ENCODE results near the gene STRBP. TPM values are rescaled to one million over a fixed set of nuclear protein-coding genes. Genes with fewer than 3 reads are reported as not detected.

The STRBP gene
- total RNA-seq, 1 donor from 2014 or later, result 65.9 TPM

DNA sequence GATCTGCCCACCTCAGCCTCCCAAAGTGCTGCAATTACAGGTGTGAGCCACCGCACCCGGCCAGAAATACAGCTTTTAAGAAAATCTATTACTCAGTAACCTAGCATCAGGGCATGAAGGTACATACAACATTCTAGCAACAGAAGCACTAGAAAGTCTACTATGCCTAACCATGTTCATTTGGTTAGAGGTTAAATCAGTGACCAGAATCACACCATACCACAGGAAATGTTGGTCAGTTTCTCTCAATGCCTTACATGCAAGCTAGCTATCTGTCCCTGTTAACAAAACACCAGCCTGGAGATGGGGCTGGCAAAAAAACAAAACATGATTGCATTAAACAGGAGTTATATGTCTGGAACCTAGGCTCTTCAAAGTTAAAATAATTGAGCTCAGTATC lies 104.1 kb downstream of the STRBP start:
- Mint-ChIP-seq H3K4me3 (no peak overlapping the region), H3K36me3 (no peaks in the 10 kb centered on the region), H3K4me1 (peaks cover 12% of the 10 kb centered on the region), H3K27ac (no peak overlapping the region), H3K27me3 (ENCODE audit: low read depth) (no peaks in the 10 kb centered on the region), H3K9me3 (no peaks in the 10 kb centered on the region)
- DNase-seq (ENCODE audit: low spot score in 2 of 2, unreplicated experiment in 2 of 2), result no peak
- TF ChIP-seq, protein P1, sequence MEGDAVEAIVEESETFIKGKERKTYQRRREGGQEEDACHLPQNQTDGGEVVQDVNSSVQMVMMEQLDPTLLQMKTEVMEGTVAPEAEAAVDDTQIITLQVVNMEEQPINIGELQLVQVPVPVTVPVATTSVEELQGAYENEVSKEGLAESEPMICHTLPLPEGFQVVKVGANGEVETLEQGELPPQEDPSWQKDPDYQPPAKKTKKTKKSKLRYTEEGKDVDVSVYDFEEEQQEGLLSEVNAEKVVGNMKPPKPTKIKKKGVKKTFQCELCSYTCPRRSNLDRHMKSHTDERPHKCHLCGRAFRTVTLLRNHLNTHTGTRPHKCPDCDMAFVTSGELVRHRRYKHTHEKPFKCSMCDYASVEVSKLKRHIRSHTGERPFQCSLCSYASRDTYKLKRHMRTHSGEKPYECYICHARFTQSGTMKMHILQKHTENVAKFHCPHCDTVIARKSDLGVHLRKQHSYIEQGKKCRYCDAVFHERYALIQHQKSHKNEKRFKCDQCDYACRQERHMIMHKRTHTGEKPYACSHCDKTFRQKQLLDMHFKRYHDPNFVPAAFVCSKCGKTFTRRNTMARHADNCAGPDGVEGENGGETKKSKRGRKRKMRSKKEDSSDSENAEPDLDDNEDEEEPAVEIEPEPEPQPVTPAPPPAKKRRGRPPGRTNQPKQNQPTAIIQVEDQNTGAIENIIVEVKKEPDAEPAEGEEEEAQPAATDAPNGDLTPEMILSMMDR (IDR thresholded peaks at IDR 0.05; ENCODE audit: unreplicated experiment), result no peak

GRCh38 chr9:123162791-123163345 lies 105.5 kb downstream of the STRBP start:
- Mint-ChIP-seq H3K4me3 (no peak overlapping the region), H3K27me3 (ENCODE audit: low read depth) (no peaks in the 10 kb centered on the region), H3K4me1 (peaks cover 2% of the 10 kb centered on the region), H3K27ac (no peak overlapping the region), H3K36me3 (peaks cover 3% of the 10 kb centered on the region), H3K9me3 (no peaks in the 10 kb centered on the region)
- TF ChIP-seq, protein P1 (IDR thresholded peaks at IDR 0.05; ENCODE audit: unreplicated experiment), result no peak
- no peak for DNase-seq (ENCODE audit: low spot score in 2 of 2, unreplicated experiment in 2 of 2)

DNA sequence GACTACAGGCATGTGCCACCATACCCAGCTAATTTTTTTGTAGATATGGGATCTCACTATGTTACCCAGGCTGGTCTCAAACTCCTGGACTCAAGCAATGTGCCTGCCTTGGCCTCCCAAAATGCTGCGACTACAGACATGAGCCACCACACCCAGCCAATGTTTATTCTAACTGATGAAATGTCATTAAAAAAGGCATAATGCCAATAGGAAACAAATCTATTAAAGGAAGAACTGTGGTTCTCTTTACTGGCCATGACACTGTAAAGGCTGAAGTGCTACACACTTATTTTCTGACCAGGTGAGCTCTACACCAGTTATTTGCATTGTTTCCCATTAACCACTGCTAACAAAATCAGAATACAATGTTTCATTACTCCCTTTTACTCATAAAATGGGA lies 106.0 kb downstream of the STRBP start:
- DNase-seq (ENCODE audit: low spot score in 2 of 2, unreplicated experiment in 2 of 2), result no peak
- Mint-ChIP-seq H3K27me3 (ENCODE audit: low read depth) (no peaks in the 10 kb centered on the region), H3K36me3 (peaks cover 7% of the 10 kb centered on the region), H3K4me3 (no peak overlapping the region), H3K9me3 (no peaks in the 10 kb centered on the region), H3K27ac (no peak overlapping the region), H3K4me1 (peaks cover 2% of the 10 kb centered on the region)
- TF ChIP-seq, protein P1 (IDR thresholded peaks at IDR 0.05; ENCODE audit: unreplicated experiment), result no peak

- H3K36me3 Mint-ChIP-seq, result peaks cover 13% of the 10 kb centered on the region
- TF ChIP-seq, protein P1 (IDR thresholded peaks at IDR 0.05; ENCODE audit: unreplicated experiment), result no peak
- no peaks in the 10 kb centered on the region for H3K27me3 Mint-ChIP-seq (ENCODE audit: low read depth)
- DNase-seq (ENCODE audit: low spot score in 2 of 2, unreplicated experiment in 2 of 2), result no peak
- H3K27ac Mint-ChIP-seq, result no peak overlapping the region
- no peaks in the 10 kb centered on the region for H3K4me1 Mint-ChIP-seq
- no peak overlapping the region for H3K4me3 Mint-ChIP-seq
- H3K9me3 Mint-ChIP-seq, result no peaks in the 10 kb centered on the region
Observed at GRCh38 chr9:123157221-123157620, 111.2 kb downstream of the STRBP start.

DNA sequence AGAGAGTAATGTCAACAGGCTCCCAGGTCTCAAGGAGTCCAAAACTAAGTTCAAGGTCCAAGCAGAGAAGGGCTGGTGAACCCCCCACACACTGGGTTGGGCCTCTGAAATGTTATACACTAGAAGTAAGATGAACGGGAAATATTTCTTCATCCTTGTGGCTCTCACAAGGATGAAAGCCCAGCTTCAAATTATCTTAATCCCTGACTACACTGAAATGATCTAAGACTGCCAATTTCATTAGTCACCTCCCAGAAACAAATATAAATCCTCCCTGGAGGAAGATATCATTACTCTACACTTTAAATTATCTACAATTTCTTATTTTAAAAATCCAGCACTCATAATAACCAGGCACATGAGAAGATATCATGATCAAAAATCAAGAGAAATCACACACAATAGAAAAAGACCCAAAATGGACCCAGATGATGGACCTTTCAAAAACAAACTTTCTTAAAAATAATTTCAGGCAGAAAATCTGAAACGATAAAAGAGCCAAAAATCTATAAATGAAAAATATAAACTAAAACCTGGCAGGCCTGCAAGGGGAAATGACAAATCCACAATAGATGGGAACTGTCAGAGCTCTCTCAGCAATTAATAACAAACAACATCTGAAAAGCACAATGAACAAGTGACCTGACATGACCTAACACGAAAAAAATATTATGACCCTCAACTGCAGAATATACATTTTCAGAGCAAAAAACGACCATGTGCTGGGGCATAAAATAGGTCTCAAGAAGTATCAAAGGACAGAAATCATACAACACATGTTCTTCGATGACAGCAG lies 117.5 kb downstream of the STRBP start:
- Mint-ChIP-seq H3K27me3 (ENCODE audit: low read depth) (no peaks in the 10 kb centered on the region), H3K36me3 (peaks cover 24% of the 10 kb centered on the region), H3K4me3 (no peak overlapping the region), H3K4me1 (peaks cover 17% of the 10 kb centered on the region), H3K27ac (no peak overlapping the region), H3K9me3 (peaks cover 11% of the 10 kb centered on the region)
- TF ChIP-seq, protein P1 (IDR thresholded peaks at IDR 0.05; ENCODE audit: unreplicated experiment), result no peak
- no peak for DNase-seq (ENCODE audit: low spot score in 2 of 2, unreplicated experiment in 2 of 2)
